ENCODE results near the gene CRTC1. TPM values are rescaled to one million over a fixed set of nuclear protein-coding genes. Genes with fewer than 3 reads are reported as not detected.

CRTC1 gene
- total and polyA plus RNA-seq, 2 of the 13 experiments (the other 11 are each of a cell fraction or from before 2014, with no cell fraction given): 2.0 to 2.7 TPM

GRCh38 chr19:18719541-18719940, 36.1 kb downstream of the CRTC1 start:
- BruUV-seq (replicated peaks): no TSS peak
- WGBS (ENCODE audit: low lambda C conversion rate): 98% methylated on average over 9 of the region's 25 CpGs
- ChIA-PET POLR2A (no interaction called here), CTCF (ENCODE audit: low intra/inter-chr PET ratio, low total read pairs) (no interaction called here)
- H3K27me3 ChIP-seq (ENCODE audit: control insufficient read depth in 1 of 2, insufficient read depth in 2 of 2, low read length in 2 of 2): no peaks in the 10 kb centered on the region
- DNase-seq (ENCODE audit: low spot score) (no peak), ATAC-seq (no peak), FAIRE-seq (no peak)
- H4K20me1 ChIP-seq (ENCODE audit: insufficient read depth, low read length): no peaks in the 10 kb centered on the region
- in situ Hi-C loops (cut with HindIII; ENCODE audit: extremely low pct_ligation_motif_present, low pct_unique_long_range_greater_than_20kb): no loop called here
- H3K4me1 ChIP-seq (ENCODE audit: insufficient read depth, low read length): peaks cover 28% of the 10 kb centered on the region
- peaks cover 1 to 7% of the 10 kb centered on the region in 2 experiments; a peak in 1 of 5 replicates for H3K36me3 ChIP-seq (replicated peaks in 1 of 2; ENCODE audit: control insufficient read depth in 1 of 2, insufficient read depth in 2 of 2, low read length in 2 of 2)
- no peak overlapping the region for H2AFZ ChIP-seq (ENCODE audit: low read length)
- H3K27ac ChIP-seq (ENCODE audit: extremely low read length, insufficient read depth, low read length): no peak overlapping the region
- intact Hi-C loops (cut with micrococcal nuclease; ENCODE audit: unreplicated experiment): no loop called here
- H3K79me2 ChIP-seq (ENCODE audit: insufficient read depth, low read length): peaks cover 7% of the 10 kb centered on the region
- H3K9me3 ChIP-seq (ENCODE audit: low read length): no peaks in the 10 kb centered on the region
- no peak overlapping the region for H3K4me2 ChIP-seq (ENCODE audit: low read depth, low read length)
- no peak overlapping the region for H3K9ac ChIP-seq (ENCODE audit: insufficient read depth, low read depth, low read length)
- no peak overlapping the region for H3K4me3 ChIP-seq (replicated peaks in 1 of 3; ENCODE audit: insufficient read depth in 1 of 3, low read depth in 2 of 3, low read length in 3 of 3)
- TF ChIP-seq ZNF33A (CRISPR knock-in tag; IDR thresholded peaks at IDR 0.05; ENCODE audit: borderline replicate concordance): no peak
- TF ChIP-seq PAXIP1 (CRISPR knock-in tag; conservative IDR thresholded peaks at IDR 0.05): no peak
- TF ChIP-seq MXD3 (CRISPR knock-in tag; IDR thresholded peaks at IDR 0.05): no peak
- no peak for TF ChIP-seq KLF9 (CRISPR knock-in tag; IDR thresholded peaks at IDR 0.05; ENCODE audit: low read depth)
- TF ChIP-seq ZNF44 (CRISPR knock-in tag; IDR thresholded peaks at IDR 0.05): no peak
- TF ChIP-seq MIER2 (CRISPR knock-in tag; IDR thresholded peaks at IDR 0.05): no peak
- no peak for TF ChIP-seq NRL (CRISPR knock-in tag; IDR thresholded peaks at IDR 0.05; ENCODE audit: borderline replicate concordance)
- no peak for TF ChIP-seq ZNF709 (CRISPR knock-in tag; IDR thresholded peaks at IDR 0.05)
- TF ChIP-seq ZNF770 (CRISPR knock-in tag; IDR thresholded peaks at IDR 0.05): no peak
- no peak for TF ChIP-seq HBP1 (CRISPR knock-in tag; IDR thresholded peaks at IDR 0.05; ENCODE audit: low read depth)
- TF ChIP-seq HNF1B (CRISPR knock-in tag; IDR thresholded peaks at IDR 0.05): no peak
- no peak for TF ChIP-seq FOXO4 (CRISPR knock-in tag; conservative IDR thresholded peaks at IDR 0.05)
- no peak for TF ChIP-seq KMT2A (CRISPR knock-in tag; IDR thresholded peaks at IDR 0.05)
- TF ChIP-seq SSRP1 (CRISPR knock-in tag; IDR thresholded peaks at IDR 0.05): no peak

Data from HepG2 (cell line).